ENCODE data around the gene SERINC2.

DNA sequence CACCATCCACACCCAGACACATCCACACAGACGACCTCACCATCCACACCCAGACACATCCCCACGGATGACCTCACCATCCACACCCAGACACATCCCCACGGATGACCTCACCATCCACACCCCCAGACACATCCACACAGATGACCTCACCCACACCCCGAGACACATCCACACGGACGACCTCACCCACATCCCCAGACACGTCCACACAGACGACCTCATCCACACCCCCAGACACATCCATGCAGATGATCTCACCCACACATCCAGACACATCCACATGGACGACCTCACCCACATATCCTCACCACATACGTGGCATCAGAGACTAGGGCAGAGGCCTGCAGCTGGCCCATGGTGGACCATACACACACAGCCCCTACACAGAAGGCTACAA, 25.4 kb upstream of the SERINC2 start:
- TF ChIP-seq, protein P1, sequence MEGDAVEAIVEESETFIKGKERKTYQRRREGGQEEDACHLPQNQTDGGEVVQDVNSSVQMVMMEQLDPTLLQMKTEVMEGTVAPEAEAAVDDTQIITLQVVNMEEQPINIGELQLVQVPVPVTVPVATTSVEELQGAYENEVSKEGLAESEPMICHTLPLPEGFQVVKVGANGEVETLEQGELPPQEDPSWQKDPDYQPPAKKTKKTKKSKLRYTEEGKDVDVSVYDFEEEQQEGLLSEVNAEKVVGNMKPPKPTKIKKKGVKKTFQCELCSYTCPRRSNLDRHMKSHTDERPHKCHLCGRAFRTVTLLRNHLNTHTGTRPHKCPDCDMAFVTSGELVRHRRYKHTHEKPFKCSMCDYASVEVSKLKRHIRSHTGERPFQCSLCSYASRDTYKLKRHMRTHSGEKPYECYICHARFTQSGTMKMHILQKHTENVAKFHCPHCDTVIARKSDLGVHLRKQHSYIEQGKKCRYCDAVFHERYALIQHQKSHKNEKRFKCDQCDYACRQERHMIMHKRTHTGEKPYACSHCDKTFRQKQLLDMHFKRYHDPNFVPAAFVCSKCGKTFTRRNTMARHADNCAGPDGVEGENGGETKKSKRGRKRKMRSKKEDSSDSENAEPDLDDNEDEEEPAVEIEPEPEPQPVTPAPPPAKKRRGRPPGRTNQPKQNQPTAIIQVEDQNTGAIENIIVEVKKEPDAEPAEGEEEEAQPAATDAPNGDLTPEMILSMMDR (optimal IDR thresholded peaks at IDR 0.05 in 1 of 3, IDR thresholded peaks at IDR 0.05 in 1 of 3, conservative IDR thresholded peaks at IDR 0.05 in 1 of 3; ENCODE audit: extremely low read depth in 1 of 3, insufficient read depth in 2 of 3, low read length in 3 of 3) = no peak
- no peak for TF ChIP-seq EZH2 (IDR thresholded peaks at IDR 0.05; ENCODE audit: low read length)
